ENCODE data around the gene CMTM5.

DNA sequence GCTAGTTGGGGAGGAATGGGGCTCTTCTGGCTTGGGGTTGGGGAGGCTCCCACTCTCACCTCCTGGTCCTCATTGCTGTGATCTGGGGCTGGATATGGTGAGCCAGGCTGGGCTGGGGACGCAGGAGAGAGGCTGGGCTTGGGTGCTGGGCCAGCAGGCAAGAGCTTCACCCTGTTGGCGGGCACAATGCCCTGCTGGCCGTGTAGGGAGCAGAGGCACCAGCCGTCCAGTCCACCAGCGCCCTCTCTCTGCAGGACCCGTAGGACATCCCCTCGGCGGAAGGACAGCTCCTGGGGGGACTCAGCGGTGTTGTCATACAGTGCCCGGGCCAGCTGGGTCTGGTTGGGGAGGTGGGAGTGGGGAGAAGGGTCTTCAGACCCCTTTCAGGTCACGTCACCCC is 16.4 kb upstream of the CMTM5 start:
- TF ChIP-seq, protein P1, sequence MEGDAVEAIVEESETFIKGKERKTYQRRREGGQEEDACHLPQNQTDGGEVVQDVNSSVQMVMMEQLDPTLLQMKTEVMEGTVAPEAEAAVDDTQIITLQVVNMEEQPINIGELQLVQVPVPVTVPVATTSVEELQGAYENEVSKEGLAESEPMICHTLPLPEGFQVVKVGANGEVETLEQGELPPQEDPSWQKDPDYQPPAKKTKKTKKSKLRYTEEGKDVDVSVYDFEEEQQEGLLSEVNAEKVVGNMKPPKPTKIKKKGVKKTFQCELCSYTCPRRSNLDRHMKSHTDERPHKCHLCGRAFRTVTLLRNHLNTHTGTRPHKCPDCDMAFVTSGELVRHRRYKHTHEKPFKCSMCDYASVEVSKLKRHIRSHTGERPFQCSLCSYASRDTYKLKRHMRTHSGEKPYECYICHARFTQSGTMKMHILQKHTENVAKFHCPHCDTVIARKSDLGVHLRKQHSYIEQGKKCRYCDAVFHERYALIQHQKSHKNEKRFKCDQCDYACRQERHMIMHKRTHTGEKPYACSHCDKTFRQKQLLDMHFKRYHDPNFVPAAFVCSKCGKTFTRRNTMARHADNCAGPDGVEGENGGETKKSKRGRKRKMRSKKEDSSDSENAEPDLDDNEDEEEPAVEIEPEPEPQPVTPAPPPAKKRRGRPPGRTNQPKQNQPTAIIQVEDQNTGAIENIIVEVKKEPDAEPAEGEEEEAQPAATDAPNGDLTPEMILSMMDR (IDR thresholded peaks at IDR 0.05) = peak; percentile 28
- TF ChIP-seq EZH2 (IDR thresholded peaks at IDR 0.05) = no peak
